ENCODE data around the gene CDKN2D.
"Not testable (repeated sequence)": the region's sequence is repeated elsewhere in the genome, so short reads cannot be mapped to it uniquely, and the experiment has no call there.

Gene CDKN2D

GRCh38 chr19:10586396-10586795 is 17.6 kb upstream of the CDKN2D start:
- no peak for TF ChIP-seq FOXP2 (optimal IDR thresholded peaks at IDR 0.05; ENCODE audit: control extremely low read depth, extremely low read length, insufficient read depth)
- TF ChIP-seq POLR2AphosphoS5 (IDR thresholded peaks at IDR 0.05; ENCODE audit: borderline replicate concordance, low read depth, low read length): no peak
- TF ChIP-seq EZH2 (IDR thresholded peaks at IDR 0.05): no peak
- Histone ChIP-seq H3K27ac (no peak overlapping the region), H3K36me3 (ENCODE audit: insufficient read depth, low read length) (no peaks in the 10 kb centered on the region), H3K9me3 (ENCODE audit: low read depth, low read length) (no peaks in the 10 kb centered on the region), H3K9ac (ENCODE audit: insufficient read length) (no peak overlapping the region), H3K4me3 (no peak overlapping the region)
- DNase-seq (ENCODE audit: low read depth, low spot score): no peak

- no peak for TF ChIP-seq EZH2 (IDR thresholded peaks at IDR 0.05)
- TF ChIP-seq POLR2AphosphoS5 (IDR thresholded peaks at IDR 0.05; ENCODE audit: borderline replicate concordance, low read depth, low read length): no peak
- TF ChIP-seq FOXP2 (optimal IDR thresholded peaks at IDR 0.05; ENCODE audit: control extremely low read depth, extremely low read length, insufficient read depth): no peak
- no peak overlapping the region for H3K27ac ChIP-seq
- no peaks in the 10 kb centered on the region for H3K9me3 ChIP-seq (ENCODE audit: low read depth, low read length)
- DNase-seq (ENCODE audit: low read depth, low spot score): no peak
- H3K9ac ChIP-seq (ENCODE audit: insufficient read length): no peak overlapping the region
- H3K4me3 ChIP-seq: no peak overlapping the region
- H3K36me3 ChIP-seq (ENCODE audit: insufficient read depth, low read length): no peaks in the 10 kb centered on the region
Observed at GRCh38 chr19:10583036-10583776, 14.4 kb upstream of the CDKN2D start.

GRCh38 chr19:10582091-10582490 is 13.3 kb upstream of the CDKN2D start:
- H3K36me3 ChIP-seq (ENCODE audit: insufficient read depth, low read length): no peaks in the 10 kb centered on the region
- TF ChIP-seq FOXP2 (optimal IDR thresholded peaks at IDR 0.05; ENCODE audit: control extremely low read depth, extremely low read length, insufficient read depth) (no peak), POLR2AphosphoS5 (IDR thresholded peaks at IDR 0.05; ENCODE audit: borderline replicate concordance, low read depth, low read length) (no peak), EZH2 (IDR thresholded peaks at IDR 0.05) (no peak)
- H3K4me3 ChIP-seq: no peak overlapping the region
- DNase-seq (ENCODE audit: low read depth, low spot score): no peak
- H3K9ac ChIP-seq (ENCODE audit: insufficient read length): no peak overlapping the region
- H3K9me3 ChIP-seq (ENCODE audit: low read depth, low read length): no peaks in the 10 kb centered on the region
- no peak overlapping the region for H3K27ac ChIP-seq

- Histone ChIP-seq H3K9ac (ENCODE audit: insufficient read length) (no peak overlapping the region), H3K27ac (no peak overlapping the region), H3K4me3 (peak overlapping the region; percentile 71), H3K36me3 (ENCODE audit: insufficient read depth, low read length) (no peaks in the 10 kb centered on the region), H3K9me3 (ENCODE audit: low read depth, low read length) (no peaks in the 10 kb centered on the region)
- TF ChIP-seq POLR2AphosphoS5 (IDR thresholded peaks at IDR 0.05; ENCODE audit: borderline replicate concordance, low read depth, low read length) (no peak), FOXP2 (optimal IDR thresholded peaks at IDR 0.05; ENCODE audit: control extremely low read depth, extremely low read length, insufficient read depth) (peak; percentile 49), EZH2 (IDR thresholded peaks at IDR 0.05) (no peak)
- DNase-seq (ENCODE audit: low read depth, low spot score): peak; percentile 66
Observed at GRCh38 chr19:10580979-10581631, 12.3 kb upstream of the CDKN2D start.

- H3K9me3 ChIP-seq (ENCODE audit: low read depth, low read length): no peaks in the 10 kb centered on the region
- H3K36me3 ChIP-seq (ENCODE audit: insufficient read depth, low read length): no peaks in the 10 kb centered on the region
Observed at GRCh38 chr19:10577951-10578350, 9.2 kb upstream of the CDKN2D start.

GRCh38 chr19:10575011-10575716 is 6.4 kb upstream of the CDKN2D start:
- no peak overlapping the region for H3K27ac ChIP-seq
- no peak overlapping the region for H3K4me3 ChIP-seq
- H3K36me3 ChIP-seq (ENCODE audit: insufficient read depth, low read length): no peaks in the 10 kb centered on the region
- no peak overlapping the region for H3K9ac ChIP-seq (ENCODE audit: insufficient read length)
- DNase-seq (ENCODE audit: low read depth, low spot score): no peak
- H3K9me3 ChIP-seq (ENCODE audit: low read depth, low read length): no peaks in the 10 kb centered on the region
- TF ChIP-seq FOXP2 (optimal IDR thresholded peaks at IDR 0.05; ENCODE audit: control extremely low read depth, extremely low read length, insufficient read depth): no peak
- TF ChIP-seq EZH2 (IDR thresholded peaks at IDR 0.05): no peak
- TF ChIP-seq POLR2AphosphoS5 (IDR thresholded peaks at IDR 0.05; ENCODE audit: borderline replicate concordance, low read depth, low read length): no peak

More at GRCh38 chr19:10577951-10578350, 9.2 kb upstream of the CDKN2D start:
- Histone ChIP-seq H3K9ac (ENCODE audit: insufficient read length) (no peak overlapping the region), H3K4me3 (no peak overlapping the region), H3K27ac (no peak overlapping the region)
- no peak for DNase-seq (ENCODE audit: low read depth, low spot score)
- TF ChIP-seq EZH2 (IDR thresholded peaks at IDR 0.05) (no peak), FOXP2 (optimal IDR thresholded peaks at IDR 0.05; ENCODE audit: control extremely low read depth, extremely low read length, insufficient read depth) (no peak), POLR2AphosphoS5 (IDR thresholded peaks at IDR 0.05; ENCODE audit: borderline replicate concordance, low read depth, low read length) (no peak)

GRCh38 chr19:10574462-10574861 is 5.7 kb upstream of the CDKN2D start:
- H3K4me3 ChIP-seq: no peak overlapping the region
- DNase-seq (ENCODE audit: low read depth, low spot score): no peak
- TF ChIP-seq FOXP2 (optimal IDR thresholded peaks at IDR 0.05; ENCODE audit: control extremely low read depth, extremely low read length, insufficient read depth) (no peak), EZH2 (IDR thresholded peaks at IDR 0.05) (no peak), POLR2AphosphoS5 (IDR thresholded peaks at IDR 0.05; ENCODE audit: borderline replicate concordance, low read depth, low read length) (no peak)
- H3K9me3 ChIP-seq (ENCODE audit: low read depth, low read length): no peaks in the 10 kb centered on the region
- H3K36me3 ChIP-seq (ENCODE audit: insufficient read depth, low read length): no peaks in the 10 kb centered on the region
- no peak overlapping the region for H3K9ac ChIP-seq (ENCODE audit: insufficient read length)
- H3K27ac ChIP-seq: no peak overlapping the region

GRCh38 chr19:10573793-10574192 is 5.0 kb upstream of the CDKN2D start:
- H3K9ac ChIP-seq (ENCODE audit: insufficient read length); H3K27ac ChIP-seq; H3K9me3 ChIP-seq (ENCODE audit: low read depth, low read length); H3K36me3 ChIP-seq (ENCODE audit: insufficient read depth, low read length); DNase-seq (ENCODE audit: low read depth, low spot score); H3K4me3 ChIP-seq: not testable (repeated sequence)
